ENCODE data around the gene STAT4.

The STAT4 gene

DNA sequence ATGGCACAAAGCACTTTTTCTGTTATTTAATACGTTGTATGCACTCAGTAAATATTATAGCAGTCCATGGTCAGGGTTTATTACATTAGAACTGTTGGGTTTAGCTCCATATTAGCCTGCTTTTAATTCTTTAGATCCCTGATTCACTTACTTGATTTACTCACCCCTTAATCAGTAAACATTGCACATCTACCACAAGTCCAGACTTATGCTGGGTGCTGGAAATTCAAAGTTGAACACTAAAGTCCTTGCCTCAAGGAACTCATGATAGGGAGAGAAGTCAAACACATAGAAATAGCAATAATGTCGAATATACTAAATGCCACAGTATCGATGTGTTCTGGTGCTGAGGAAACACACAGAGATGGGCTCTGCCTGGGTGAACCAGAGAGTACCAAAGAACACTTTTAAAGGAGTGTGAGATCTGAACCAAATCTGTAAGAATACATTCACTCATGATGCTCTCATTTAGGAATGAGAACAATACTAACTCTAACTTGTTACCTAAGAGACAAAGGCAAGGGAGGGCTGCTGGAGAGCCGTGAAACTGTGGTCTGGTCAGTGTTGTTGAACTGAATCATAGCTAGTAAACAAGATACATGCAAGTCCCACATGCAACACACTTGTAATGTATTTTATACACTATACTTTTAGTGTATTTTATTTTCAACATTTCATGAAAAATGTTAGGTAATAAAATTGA lies 4.9 kb downstream of the STAT4 start:
- DNase-seq (ENCODE audit: low read depth) = no peak

DNA sequence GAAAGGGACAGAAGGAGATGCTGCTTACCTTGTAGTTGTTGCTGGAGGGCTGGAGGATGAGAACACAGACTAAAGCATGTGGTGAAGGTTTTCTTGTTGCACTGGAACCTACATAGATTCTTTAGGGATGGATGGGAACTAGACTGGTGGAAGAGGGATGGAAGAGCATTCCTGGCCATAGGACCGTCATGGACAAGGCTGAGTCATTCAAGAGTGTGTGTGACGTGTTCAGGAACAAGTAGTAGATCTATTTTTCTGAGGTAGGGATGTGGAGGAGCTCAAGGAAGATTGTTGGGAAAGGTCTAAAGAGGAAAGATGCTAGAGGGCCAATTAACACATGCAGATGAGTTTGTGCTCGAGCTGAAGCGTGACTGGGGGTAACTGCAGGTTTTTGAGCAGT lies 6.6 kb downstream of the STAT4 start:
- DNase-seq (ENCODE audit: low read depth) = no peak

DNA sequence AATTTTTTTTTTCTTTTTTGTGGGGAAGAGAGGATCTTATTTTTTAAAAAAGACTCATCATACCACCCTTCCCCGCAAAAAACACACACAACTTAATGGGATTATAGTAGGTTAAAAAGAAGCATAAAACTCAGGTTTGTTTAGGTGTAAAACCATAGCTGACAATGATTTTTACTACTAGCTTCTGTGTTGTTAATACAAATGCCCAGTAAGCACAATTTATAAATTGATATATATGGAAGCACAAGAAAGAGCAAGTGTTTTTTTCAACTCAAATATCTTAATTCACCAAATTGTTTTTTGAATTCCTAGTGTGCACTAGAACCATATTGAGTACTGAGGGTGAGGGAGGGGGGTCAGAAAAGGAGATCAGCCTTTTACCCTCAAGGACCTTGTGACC lies 7.0 kb downstream of the STAT4 start:
- no peak for DNase-seq (ENCODE audit: low read depth)

DNA sequence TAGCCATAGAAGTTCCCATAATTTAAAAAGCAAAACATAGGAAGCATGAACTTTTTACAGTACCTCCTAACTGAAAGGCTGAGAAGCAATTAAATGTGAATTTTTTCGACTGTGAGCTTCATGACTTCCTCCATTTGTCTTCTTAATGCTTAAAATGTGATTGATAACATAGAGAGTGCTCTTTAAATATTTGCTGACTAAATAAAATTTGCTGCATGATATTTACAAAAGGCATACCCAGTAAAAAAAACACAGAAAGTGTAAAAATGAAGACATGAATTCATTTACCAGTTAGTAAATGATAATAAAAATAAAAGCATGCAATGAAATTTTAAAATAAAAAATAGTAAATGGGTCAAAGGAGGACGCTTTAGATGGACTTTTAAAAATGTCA lies 21.9 kb downstream of the STAT4 start:
- DNase-seq (ENCODE audit: low read depth) = no peak

DNA sequence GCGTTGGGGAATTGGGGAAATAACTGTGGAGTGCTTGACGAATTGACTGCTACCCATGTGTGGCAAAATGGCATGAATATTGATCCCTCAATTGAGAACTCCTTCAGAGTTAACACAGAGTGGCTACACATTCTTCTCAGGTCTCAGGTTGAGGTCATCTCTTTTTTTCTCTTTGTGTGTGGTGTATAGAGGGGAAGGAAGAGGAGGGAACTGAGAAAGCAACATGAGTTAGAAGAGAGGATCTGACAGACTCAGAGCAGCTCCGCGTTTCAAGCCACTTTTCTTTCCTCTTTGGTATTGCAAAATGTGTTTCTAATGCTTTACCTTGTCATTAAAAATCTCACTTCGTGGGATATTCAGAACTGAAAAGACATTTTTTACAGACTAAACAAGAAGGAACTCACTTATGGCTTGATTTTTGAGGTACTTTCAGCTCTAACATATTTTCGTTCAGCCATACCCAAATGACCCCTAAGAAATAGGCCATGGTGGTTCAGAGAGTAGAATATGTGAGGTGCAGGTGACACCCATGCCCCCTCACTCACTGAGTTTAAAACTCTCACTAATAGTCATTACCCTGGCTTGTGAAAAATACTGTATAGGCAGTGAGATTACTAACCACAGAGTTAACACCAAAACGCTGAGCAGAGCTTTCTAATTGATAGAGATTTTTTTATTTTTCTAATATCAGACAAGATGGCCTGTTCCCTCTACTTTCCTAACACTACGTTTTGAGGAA lies 22.5 kb downstream of the STAT4 start:
- no peak for DNase-seq (ENCODE audit: low read depth)

DNA sequence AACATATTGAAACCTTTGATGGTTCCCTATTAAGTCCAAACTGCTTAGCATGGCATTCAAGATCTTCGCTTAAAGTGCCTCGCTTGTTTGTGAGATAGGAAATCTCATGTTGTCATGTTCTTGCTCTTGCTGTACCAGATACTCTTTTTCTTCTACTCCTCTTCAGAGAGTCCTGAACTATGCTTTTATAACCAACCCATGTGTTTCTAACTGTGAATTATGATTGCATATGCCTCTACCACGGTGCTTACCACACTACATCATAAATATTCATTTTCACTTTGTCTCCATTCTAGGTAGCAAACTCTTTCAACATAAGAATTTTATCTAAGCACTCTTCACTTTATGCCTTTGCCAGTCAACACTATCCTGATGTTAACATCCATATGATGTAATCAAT lies 23.6 kb downstream of the STAT4 start:
- DNase-seq (ENCODE audit: low read depth) = no peak

DNA sequence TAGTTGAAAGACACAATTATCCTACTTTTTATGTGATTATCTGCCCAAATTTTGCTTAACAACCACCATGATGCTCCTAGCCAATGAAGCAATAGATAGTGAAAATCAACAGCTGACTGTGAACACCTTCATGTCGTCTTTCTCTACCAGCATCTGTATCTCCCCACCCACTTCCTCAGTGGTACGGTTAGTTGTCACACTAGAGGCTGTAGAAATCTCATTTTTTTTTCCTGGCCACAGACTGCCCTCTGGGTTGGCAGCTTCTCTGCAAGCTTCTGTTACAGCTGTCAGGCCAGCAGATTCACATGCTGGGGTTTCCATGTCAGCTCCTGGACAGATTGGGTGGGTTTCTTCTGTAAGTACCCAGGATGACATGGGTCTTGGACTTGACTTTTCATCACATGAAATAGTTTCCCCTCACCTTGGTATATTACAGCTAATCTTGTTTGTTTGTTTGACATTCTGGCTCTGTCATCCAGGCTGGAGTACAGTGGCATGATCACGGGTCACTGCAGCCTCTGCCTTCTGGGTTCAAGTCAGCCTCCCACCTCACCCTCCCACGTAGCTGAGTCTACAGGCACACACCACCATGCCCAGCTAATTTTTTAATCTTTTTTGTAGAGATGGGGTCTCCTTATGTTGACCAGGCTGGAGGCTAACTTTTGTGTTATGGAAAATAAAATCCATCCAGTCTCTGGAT lies 24.3 kb downstream of the STAT4 start:
- DNase-seq (ENCODE audit: low read depth) = no peak

DNA sequence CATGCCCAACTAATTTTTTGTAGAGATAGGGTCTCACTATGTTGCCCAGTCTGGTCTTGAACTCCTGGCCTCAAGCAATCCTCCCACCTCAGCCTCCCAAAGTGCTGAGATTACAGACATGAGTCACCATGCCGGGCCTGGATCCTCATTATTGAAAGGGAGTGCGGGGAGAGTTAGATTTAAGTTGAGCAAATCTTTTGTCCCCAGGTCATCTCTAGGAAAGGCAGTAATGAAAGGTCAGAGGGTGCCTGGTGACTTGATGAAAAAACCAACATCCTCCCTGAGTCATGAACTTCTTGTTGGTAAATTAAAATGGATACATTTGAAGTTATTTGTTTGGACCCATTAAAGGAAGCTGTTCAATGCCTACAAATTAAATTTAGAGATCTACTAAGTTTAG lies 25.1 kb downstream of the STAT4 start:
- DNase-seq (ENCODE audit: low read depth) = no peak

DNA sequence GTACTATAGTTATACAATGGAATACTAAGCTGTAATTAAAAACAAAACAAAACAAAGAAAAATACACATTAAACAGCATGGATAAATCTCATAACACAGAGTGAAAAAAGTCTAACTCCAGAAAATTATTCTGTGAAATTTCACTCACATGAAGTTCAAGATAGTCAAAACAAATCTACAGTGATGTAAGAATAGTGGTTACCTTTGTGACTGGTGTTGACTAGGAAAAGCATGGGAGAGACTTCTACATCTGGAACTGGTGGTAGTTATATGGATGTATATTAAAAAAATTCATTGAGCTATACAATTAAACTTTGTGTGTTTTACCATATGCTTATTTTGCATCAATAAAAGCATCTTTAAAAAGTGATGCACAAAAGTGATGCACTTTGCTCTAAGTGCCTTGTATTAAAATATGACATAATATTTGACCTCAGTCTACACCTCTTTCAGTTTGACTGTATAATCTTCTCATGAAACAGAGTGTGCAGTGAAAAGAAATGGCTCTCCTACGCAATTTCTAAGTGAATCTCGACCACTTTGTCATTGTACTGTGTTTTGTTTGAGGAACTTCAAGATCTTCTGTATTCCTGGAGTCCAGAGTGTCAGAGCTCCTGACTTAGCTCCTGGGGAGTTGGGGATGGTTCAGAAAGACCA lies 28.0 kb downstream of the STAT4 start:
- DNase-seq (ENCODE audit: low read depth) = no peak

DNA sequence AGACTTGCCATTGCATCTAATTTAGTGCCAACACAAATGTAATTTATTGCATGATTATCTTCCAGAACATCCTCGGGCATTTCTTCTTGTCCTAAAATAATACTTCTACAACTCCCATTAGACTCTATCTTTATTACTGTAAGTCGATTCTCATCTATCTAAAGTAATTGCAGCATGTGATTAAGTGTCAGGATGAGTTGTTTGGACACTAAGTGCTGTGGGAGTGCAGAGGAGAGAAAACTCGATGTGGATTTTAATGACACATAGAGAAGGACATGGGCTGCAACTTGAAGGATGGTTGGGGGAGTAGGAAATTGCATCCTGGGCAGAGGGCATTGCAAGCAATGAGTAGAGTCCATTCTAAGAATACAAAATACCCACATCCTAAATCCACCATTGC lies 33.5 kb downstream of the STAT4 start:
- DNase-seq (ENCODE audit: low read depth) = no peak

DNA sequence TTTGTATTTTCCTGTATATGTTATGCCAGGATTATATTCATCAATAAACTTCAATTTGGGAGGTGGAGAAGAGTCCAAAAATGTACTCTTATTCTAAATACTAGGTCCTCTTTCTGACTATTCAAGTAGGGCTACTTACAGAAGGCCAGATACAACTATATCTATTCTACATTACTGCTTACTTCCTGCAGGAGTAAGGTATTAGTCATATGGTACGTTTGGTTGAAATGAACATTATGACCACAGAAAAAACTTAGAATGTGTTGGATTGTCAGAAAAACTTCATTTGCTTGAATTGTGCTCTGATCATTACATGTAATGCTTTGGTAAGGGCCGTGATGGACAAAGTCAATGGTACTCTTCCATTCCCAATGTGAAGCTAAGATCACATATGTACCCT lies 35.0 kb downstream of the STAT4 start:
- DNase-seq (ENCODE audit: low read depth) = no peak

DNA sequence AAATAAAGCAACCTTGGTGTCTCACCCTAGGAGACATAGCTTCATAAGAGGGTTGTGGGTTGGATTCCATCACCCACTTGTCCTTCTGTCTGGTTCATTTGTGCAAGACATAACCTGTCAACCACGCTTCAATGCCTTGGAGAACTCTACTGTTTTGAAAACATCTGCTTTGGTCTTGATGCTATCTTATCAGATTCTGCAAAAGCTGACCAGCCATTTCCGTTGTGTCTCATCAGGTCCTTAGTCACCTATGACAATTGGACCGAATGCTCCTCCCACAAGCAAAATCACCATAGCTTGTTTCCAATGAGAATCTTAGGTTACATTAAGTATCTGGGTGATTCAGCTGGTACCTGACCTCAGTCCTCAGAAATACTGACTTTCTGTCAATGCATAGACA lies 35.4 kb downstream of the STAT4 start:
- no peak for DNase-seq (ENCODE audit: low read depth)

DNA sequence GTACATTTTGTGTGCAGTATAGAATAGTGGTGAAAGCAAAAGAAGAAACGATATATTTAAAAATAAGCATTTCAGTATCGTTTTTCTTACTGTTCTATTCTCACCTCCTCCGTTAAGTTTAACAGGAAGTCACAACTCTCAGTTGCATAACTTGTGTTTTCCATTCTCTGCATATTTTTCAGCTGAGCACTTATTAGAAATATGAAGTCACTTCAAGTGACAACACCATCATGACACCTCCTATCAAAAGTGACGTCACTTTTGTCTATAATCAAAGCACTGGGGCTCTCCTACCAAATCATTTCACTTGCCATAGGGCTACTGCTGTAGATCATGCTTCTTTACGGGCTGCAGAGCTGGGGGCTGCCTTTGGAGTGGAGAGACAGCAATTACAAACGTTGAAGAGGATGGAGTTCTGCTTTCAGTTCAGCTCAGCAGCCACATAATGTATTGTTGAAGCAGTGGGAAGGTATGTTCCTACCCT lies 36.3 kb downstream of the STAT4 start:
- no peak for DNase-seq (ENCODE audit: low read depth)

DNA sequence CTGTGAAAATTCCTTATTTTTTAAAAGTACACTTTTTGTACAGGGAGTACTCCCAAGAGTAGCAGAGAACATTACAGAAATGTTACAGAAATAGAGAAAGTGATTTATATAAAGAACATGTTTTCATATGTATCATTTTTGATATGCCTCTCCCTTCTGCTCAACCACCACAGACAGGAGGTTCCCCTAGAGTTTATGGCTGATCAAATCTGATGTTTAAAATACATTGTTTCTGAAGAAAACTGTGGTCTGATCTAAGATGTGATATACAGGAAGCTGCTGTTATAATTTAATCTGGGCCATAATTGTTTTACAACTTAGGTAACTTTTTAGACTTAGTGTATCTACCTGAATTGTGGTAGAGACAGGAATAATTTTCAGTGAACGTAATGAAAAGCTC lies 37.0 kb downstream of the STAT4 start:
- DNase-seq (ENCODE audit: low read depth) = no peak

DNA sequence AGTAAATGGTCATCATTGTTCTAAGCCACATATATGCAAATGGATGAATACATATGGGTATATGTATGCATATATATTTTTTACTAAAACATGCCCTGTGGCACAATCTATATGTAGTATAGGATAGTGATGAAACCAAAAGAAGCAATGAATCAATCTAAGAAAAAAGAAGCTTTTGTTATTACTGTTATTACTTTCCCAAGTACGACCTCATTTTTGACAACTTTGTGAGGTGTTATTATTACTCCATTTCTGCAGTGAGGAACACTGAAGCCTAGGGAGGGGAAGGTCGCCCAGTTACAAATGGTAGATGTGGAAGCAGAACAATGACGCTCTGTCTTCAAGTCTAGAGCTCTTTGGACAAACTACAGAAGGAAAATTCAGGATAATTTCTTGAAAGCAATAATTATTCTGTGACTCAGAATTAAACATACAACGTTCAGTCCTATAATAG lies 38.3 kb downstream of the STAT4 start:
- DNase-seq (ENCODE audit: low read depth) = no peak

DNA sequence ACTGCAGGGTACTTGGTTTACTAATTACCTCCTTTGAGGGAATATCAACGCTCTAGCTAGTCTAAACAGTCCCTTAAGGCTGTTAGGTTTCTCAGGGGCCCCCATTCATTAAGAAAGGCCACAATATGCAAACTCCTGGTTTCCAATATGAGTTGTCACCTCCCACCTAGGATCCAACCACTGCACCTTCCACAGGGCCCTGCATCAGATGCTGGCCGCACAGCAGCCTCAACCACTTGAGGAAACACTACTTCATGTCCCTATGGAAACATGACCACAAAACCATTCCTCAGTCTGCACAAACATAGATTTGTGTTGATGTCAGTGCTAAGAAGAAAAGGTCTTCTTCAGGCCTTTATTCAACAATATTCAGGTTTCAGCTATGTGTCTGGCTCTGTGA lies 40.9 kb downstream of the STAT4 start:
- no peak for DNase-seq (ENCODE audit: low read depth)

DNA sequence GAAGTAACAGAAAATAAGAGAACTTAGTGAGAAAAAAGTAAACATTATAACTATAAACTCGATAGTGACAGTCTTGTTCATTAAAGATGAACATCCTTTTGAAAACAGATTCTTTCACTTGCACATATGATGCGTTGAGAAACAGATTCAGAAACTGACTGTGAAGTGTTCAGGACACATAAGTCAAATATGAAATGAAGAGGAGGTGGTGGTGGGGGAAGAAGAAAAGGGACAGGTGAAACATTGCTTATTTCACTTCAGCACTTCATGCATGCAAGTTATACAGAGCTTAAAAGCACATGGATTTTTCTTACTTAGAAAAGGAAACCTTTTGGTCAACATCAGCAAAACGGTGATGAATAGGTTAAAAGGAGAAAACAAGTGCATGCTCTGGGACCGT lies 42.5 kb downstream of the STAT4 start:
- no peak for DNase-seq (ENCODE audit: low read depth)

DNA sequence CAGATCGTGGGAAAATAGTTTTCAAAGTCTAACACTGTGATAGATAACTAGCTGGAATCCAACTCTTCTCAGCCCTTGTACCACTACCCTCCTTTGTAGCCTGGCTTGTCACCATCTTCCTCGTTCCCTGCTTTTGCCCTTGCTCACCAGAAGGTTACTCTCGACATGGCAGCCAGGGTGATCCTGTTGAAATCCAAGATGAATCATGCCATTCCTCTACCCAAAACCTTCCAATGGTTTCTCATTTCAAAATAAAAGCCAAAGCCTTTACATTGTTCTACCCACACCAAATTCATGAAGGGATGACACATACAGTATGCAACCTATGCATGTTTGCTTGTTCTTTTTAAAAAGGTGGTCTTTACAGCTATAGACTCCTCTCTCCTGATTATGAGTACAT lies 45.7 kb downstream of the STAT4 start:
- no peak for DNase-seq (ENCODE audit: low read depth)

DNA sequence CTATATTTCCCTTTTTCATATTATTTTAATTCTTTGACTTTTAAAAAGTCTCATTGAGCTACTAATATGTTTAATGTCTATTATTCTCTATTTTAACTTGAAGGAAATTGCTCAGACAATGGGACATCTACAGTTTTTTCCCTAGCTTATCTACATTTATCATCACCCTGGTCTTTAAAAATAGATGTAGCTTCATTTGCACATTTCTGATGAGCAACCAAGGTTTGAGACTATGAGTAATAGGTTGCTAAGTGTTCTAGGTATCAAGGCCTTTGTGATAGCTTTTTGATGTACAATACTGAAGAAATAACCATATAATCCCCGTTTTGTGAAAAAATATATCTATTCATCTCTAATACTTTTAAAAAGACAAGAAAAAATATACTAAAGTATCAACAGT lies 47.0 kb downstream of the STAT4 start:
- DNase-seq (ENCODE audit: low read depth) = no peak

DNA sequence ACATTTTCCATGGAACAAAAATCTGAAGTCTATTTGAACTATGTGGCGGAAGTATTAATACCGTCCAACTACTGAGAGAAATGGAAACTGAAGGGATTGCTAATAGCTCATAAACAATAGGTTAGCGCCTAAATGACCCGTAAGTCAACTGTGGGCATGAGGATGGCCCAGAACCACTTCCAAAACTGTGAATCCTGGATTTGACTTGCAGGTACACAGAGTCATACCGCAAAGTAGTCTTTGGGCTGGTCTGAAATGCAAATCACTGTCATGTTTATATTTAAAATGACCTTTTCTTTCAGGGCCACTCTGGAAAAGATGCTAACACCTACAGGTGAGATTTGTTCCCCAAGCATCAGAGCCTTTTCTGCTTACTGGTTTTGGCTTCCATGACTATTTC lies 50.6 kb downstream of the STAT4 start:
- no peak for DNase-seq (ENCODE audit: low read depth)

DNA sequence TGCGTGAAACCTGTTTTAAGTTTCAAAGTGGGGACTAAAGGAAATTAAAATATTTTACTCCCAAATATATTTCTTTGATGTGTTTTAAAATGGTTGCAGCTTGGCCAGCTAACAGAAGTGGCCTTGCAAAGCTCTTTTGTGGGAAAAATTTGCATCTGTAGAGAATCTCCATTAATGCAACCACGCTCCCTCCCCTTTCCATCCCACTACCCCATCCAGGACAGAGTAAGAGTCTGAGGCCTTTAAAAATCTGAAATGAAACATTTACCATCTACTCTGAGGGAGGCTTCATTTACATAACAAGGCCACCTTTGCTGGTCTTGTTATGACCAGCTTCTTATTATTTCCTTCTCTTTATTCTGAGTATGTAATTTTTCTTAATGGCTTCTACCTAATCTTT lies 63.5 kb downstream of the STAT4 start:
- no peak for DNase-seq (ENCODE audit: low read depth)

DNA sequence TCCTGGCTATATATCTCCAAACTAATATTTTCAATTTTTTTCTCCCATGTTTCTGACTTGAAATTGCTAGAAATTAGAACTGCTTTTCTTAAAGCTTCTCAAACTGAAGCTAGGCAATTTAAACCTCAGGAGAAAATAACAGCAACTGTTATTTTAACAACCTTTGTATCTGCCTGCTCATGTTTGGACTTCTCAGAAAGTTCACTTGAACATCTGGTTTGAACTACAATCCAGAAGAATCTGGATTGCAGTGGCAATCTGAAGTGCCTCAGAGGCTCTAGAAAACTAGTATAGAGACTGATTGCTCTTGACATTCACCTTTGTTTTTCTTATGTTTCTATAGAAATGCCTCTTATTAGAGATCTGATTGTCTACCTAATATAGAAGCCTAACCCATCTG lies 64.1 kb downstream of the STAT4 start:
- DNase-seq (ENCODE audit: low read depth) = no peak

DNA sequence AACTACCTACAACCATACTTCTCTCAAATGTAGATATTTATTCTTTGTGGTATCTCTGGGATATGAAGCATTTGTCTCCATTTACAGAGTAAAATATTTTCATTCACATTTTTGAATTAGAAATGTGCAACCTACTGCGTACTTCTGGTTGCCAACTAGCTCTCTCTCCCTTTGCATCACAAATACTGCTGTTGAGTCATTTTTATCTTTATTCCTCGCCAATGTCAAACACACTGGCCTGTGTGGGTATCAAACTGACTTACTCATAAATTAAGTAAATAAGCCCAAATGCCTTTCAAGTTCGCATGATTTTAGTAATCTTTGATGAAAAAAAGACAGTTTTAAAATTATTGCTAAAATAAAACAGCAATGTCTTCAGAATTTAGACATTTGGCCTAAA lies 67.3 kb downstream of the STAT4 start:
- no peak for DNase-seq (ENCODE audit: low read depth)

All from stimulated activated CD8-positive, alpha-beta memory T cell treated with anti-CD3 and anti-CD28 coated beads, Interleukin-15, amount 100 ng/mL, for 24 hours (primary cell).